Neuron (in vitro differentiated cells): ENCODE data around the gene SLX4IP.

Experiments used
- H2AFZ ChIP-seq: one replicate; pipeline ENCODE4 v1.6.1; 2013; ENCODE audit warnings: low read depth, mild to moderate bottlenecking, inconsistent platforms, low read length, moderate library complexity
- H3K27me3 ChIP-seq: one replicate; pipeline ENCODE4 v1.6.1; 2013; ENCODE audit warnings: low read length; ENCODE audit not compliant: insufficient read depth
- H3K36me3 ChIP-seq: one replicate; pipeline ENCODE4 v1.6.1; 2013; ENCODE audit warnings: low read length; ENCODE audit not compliant: insufficient read depth
- H3K4me1 ChIP-seq: one replicate; pipeline ENCODE4 v1.6.1; 2013; ENCODE audit warnings: low read length; ENCODE audit not compliant: insufficient read depth
- H3K4me3 ChIP-seq: 2 replicates; pipeline ENCODE4 v1.5.1; 2013; ENCODE audit warnings: mild to moderate bottlenecking, low read length, moderate library complexity
- H3K9me3 ChIP-seq: one replicate; pipeline ENCODE4 v1.6.1; 2013; ENCODE audit warnings: low read length

The SLX4IP gene

DNA sequence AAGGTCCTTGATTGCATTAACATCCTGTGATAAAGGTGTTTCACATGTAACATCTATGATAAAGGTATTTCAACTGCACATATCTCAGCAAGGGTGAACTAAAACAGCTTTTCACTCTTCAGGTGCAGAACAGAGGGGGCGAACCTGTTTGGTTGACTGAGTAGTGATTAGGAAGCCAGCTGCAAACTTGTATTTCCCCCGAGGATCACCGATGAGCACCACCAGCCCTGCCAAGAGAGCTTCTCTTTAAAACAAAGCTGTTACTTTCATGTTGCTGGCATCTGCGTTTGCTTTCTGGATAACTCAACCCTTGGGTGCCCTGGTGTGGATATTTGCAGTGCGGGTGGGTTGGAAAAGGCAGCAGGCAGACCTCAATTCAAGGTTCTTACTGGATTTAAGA, 199.1 kb downstream of the SLX4IP start:
- H3K4me1 ChIP-seq: peaks cover 60% of the 10 kb centered on the region
- no peak overlapping the region for H3K4me3 ChIP-seq
- no peak overlapping the region for H2AFZ ChIP-seq
- no peaks in the 10 kb centered on the region for H3K27me3 ChIP-seq
- peaks cover 27% of the 10 kb centered on the region for H3K36me3 ChIP-seq
- H3K9me3 ChIP-seq: no peaks in the 10 kb centered on the region

DNA sequence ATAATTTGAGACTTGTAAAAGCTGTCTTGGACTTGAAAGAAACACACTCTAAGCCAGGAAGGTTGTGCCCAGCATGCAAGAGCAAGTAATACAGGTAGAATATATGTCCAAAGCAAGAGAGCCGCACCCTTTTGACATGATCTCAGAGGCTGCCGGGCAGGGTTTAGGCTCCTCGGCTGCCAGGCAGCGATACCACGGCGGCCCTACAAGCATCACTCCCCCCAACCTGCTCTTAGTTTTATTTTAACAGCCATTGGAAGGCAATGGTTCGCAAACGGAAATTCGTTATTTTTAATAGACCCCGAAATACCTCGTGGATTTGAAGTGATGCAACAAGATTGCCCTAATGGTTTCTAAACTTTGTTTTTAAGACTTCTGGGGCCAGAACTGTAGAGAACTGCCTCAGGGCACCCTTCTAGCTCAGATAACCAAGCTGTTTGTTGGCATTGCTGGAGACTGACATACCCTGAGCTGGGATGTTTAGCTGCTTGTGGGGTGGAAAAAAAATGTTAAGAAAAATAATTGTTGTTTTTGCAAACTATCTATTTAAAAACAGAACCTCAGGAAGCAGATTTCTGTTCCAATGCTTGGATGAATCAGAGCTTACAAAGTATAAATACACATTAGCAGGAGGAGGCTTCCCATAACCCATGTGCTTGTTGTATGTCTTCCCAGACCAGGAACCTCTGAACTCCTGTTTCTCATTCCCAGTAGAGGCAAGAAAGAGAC, 199.7 kb downstream of the SLX4IP start:
- Histone ChIP-seq H2AFZ (no peak overlapping the region), H3K27me3 (no peaks in the 10 kb centered on the region), H3K4me3 (no peak overlapping the region), H3K4me1 (peaks cover 56% of the 10 kb centered on the region), H3K36me3 (peaks cover 33% of the 10 kb centered on the region), H3K9me3 (no peaks in the 10 kb centered on the region)

DNA sequence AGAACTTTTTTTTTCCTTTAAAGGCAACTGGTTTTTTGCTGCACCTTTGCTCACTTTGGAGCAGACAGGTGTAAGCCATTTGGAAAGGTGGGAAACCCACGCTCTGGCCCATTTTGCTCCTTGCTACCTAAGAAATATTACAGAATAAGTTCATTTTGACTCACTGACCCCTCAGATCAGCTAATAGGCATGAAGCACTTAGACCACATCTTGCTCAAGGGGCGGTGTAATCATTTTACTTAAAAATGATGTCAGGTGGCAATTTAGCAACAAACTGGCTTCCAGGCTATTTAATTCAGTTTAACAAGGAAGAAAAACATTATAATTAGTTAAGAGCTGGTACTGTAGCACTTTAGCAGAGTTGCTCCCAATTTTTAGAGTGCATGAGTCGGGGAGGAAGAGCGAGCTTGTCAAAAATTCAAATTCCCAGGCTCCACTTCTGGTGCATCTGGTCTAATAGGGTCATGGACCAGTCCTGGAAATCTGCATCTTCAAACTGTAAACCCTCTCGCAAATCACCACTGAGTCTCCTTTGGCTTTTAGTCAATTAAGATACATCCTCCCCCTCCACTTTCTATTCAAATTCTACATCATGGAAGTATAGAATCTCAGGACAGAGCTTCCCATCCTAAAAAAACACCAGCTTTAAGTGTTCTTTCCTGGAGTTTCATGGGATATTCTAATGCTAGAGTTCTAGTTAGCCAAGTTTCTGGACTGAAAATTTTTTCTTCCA, 200.5 kb downstream of the SLX4IP start:
- H3K4me3 ChIP-seq: no peak overlapping the region
- no peaks in the 10 kb centered on the region for H3K9me3 ChIP-seq
- no peaks in the 10 kb centered on the region for H3K27me3 ChIP-seq
- H2AFZ ChIP-seq: no peak overlapping the region
- H3K36me3 ChIP-seq: peaks cover 41% of the 10 kb centered on the region
- peaks cover 51% of the 10 kb centered on the region for H3K4me1 ChIP-seq

DNA sequence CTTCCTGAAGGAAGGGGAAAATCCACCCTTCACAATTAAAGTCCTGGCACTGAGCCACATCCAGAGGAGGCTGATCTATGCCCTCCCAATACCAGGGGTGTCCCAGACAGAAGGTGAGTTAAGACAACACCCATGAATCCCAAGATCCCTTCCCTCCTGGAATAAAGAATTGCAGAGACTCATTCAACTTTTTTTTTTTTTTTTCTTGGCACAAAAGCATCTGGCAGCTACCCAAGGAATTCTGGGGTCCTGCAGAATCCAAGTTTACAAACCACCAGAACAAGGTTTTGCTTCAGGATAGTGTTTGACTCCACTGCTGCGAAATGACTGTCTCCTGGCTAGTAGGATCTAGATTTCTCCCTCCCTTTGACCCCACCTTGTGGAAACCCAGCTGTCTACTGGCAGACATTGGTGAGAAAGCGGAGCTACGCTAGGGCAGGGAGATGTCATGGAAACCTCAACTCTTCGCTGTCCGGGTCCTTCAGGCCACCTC, 201.3 kb downstream of the SLX4IP start:
- Histone ChIP-seq H3K9me3 (no peaks in the 10 kb centered on the region), H3K4me3 (no peak overlapping the region), H3K27me3 (no peaks in the 10 kb centered on the region), H3K4me1 (peaks cover 47% of the 10 kb centered on the region), H3K36me3 (peaks cover 47% of the 10 kb centered on the region), H2AFZ (no peak overlapping the region)

DNA sequence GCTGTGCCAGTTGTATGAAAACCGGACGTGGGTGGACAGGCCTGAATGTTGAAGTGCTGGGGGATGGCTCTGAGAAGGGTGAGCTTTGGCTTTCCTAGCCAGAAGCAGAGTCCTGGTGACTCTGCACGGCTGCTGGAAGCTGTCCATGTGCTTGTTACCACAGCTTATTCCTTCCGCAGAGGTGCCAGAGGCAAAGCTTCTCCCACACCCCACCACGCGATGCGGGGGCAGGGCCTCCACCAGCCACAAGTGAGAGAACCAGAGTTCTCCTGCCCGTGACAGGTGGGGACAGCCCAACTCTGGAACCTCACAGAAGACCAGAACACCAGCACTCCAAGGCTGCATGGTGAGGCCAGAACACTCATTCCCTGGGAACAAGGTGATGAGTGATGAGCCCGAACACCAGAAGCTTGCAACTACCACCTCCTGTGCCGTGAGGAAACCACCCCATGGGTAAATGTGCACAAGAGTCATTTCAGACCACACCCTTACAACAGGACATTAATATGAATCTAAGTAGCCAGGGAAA, 202.0 kb downstream of the SLX4IP start:
- Histone ChIP-seq H2AFZ (no peak overlapping the region), H3K36me3 (peaks cover 55% of the 10 kb centered on the region), H3K27me3 (no peaks in the 10 kb centered on the region), H3K9me3 (no peaks in the 10 kb centered on the region), H3K4me3 (no peak overlapping the region), H3K4me1 (peaks cover 48% of the 10 kb centered on the region)

DNA sequence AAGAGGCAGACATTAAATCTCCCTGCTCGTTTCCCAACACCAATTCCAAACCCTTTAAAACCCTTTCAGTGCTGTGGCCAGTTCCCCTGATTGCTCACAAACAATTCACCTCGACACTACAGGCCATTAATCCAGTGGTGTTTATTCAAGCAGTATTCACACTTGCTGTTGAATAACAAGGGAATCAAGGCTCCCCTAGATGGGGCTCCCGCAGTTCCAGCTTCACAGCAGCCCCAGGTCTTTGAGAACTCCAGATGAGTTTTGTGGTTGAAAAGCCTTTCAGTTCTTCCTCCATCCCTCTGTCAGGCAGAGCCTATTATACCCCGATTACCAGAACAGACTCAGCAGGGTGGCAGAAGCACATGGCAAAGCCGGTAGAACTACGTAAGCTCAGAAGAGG, 202.5 kb downstream of the SLX4IP start:
- Histone ChIP-seq H3K4me3 (no peak overlapping the region), H3K4me1 (peaks cover 46% of the 10 kb centered on the region), H3K36me3 (peaks cover 59% of the 10 kb centered on the region), H3K27me3 (no peaks in the 10 kb centered on the region), H3K9me3 (no peaks in the 10 kb centered on the region), H2AFZ (no peak overlapping the region)

DNA sequence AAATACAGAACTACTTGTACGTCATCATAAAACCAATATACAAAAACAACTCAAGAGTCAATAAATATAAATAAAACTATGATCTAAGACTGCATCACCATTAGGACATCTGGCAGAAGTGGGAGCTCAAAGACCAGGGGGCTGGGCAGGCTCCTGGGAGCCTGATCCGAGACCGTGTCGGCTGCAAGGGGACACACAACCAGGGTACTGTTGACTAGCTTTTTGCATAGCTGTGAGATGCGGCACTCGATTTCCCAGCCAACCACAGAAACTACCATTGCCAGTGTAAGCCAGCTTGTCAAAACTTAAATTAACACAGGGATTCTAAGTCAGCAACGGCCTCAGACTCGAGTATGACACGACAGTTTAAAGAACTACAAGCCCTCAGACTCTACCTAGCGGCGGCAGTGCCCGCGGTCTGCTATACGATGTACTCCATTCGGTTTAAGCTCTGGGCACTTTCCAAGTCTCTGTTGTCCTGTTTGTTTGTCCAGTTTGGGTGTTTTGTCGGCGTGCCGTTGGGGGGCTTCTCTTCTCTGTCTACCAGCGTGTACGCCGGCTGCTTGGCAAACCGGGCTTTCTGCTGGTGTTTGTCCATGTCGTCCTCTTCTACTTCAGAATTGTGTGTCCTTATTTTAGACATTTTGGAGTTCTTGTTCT, 204.1 kb downstream of the SLX4IP start:
- H3K4me1 ChIP-seq: peaks cover 31% of the 10 kb centered on the region
- H3K9me3 ChIP-seq: no peaks in the 10 kb centered on the region
- no peaks in the 10 kb centered on the region for H3K27me3 ChIP-seq
- no peak overlapping the region for H2AFZ ChIP-seq
- H3K36me3 ChIP-seq: peaks cover 75% of the 10 kb centered on the region
- no peak overlapping the region for H3K4me3 ChIP-seq

DNA sequence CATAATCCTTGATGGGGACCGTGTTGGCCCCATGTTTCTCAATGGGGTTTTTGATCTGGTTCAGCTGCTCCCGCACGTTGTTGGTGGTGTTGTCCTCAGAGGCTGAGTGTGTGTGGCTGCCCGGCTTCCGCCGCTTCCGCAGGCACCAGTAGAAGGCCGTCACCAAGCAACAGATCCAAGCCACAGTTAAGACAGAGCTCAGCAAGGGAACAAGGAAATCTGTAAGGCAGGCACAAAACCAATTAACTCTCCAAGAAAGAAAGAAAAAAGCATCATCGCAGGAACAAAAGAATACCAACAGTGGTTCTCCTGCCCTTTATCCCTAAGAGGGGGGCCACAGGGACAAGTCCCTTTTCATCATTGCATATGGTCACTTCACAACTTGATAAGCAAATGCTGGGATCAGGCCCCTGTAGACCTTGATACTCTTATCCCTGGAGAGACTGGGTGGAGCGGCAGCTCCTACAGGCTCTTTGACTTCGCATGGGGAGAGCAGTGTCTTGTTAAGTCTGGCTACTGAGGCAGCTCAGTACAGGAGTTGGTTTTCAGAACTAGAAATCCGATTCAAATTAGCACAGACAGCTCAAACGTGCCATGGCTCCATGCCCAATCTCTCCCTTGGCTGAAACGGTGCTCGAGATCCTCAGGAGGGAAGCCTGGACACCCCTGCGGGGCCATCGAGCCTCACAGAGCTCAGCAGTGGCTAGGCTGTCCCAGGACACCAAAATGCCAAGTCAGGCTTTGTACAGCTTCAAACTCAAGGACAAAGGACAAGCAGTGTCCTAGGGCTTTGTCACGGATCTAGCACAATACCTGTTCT, 204.8 kb downstream of the SLX4IP start:
- peaks cover 31% of the 10 kb centered on the region for H3K4me1 ChIP-seq
- no peak overlapping the region for H2AFZ ChIP-seq
- H3K4me3 ChIP-seq: no peak overlapping the region
- H3K9me3 ChIP-seq: no peaks in the 10 kb centered on the region
- H3K27me3 ChIP-seq: no peaks in the 10 kb centered on the region
- peaks cover 83% of the 10 kb centered on the region for H3K36me3 ChIP-seq

DNA sequence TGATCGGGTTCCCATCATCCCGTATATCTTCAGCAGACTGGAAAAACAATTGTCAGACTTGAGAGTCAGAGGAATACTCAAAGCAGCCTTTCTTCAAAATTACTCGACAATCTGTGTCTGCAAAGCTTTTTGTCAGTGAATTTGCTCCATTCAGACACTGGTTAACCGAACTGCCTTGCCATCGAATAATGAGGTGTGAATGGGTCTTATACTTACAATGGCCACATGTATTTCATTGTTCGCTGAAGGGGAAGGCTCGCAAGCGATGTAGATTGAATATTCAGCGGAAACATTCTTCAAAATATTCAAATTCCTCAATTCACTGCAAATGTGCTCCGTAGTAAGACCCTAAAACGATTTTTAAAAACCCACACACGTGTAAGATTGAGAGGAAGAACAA, 205.8 kb downstream of the SLX4IP start:
- H3K4me1 ChIP-seq: peaks cover 31% of the 10 kb centered on the region
- no peak overlapping the region for H2AFZ ChIP-seq
- H3K27me3 ChIP-seq: no peaks in the 10 kb centered on the region
- no peaks in the 10 kb centered on the region for H3K9me3 ChIP-seq
- peaks cover 92% of the 10 kb centered on the region for H3K36me3 ChIP-seq
- H3K4me3 ChIP-seq: no peak overlapping the region

DNA sequence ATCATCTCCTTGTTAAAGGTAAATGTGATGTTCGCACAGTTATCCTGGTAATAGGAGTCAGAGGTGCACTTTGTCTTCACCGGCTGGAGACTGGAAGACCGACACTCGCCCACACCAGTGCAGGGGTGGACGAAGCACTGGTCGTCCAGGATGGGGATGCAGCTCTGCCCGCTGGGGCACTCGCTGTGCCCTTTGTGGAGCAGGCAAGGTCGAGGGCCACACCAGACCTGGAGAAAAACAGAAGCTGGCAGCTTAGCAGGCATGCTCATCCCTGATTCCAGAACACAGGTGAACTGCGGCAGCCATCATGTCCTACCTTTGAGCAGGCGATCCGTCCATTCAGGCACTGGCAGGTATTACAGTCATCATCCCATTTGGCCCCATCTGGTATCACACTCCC, 206.4 kb downstream of the SLX4IP start:
- Histone ChIP-seq H3K27me3 (no peaks in the 10 kb centered on the region), H3K9me3 (no peaks in the 10 kb centered on the region), H3K36me3 (peaks cover 93% of the 10 kb centered on the region), H3K4me1 (peaks cover 31% of the 10 kb centered on the region), H2AFZ (no peak overlapping the region), H3K4me3 (no peak overlapping the region)

DNA sequence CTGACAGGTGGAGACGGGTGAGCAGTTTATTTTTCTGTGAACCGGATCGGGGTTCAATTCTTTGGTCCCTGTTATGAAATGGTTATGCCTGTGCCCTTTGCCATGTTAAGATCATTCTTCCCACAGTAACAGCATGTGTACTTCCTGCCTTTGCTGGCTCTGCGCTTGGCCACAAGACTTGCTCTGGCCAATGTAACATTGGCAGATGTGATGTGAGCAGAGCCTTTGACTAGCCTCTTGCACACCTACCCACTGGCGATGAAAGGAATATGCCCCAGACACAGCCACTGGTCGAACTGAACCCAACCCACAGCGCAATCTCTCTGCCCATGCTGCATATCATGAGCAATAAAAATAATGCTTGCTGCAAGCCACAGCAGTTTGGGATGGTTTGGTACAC, 206.8 kb downstream of the SLX4IP start:
- peaks cover 94% of the 10 kb centered on the region for H3K36me3 ChIP-seq
- no peaks in the 10 kb centered on the region for H3K27me3 ChIP-seq
- no peak overlapping the region for H2AFZ ChIP-seq

DNA sequence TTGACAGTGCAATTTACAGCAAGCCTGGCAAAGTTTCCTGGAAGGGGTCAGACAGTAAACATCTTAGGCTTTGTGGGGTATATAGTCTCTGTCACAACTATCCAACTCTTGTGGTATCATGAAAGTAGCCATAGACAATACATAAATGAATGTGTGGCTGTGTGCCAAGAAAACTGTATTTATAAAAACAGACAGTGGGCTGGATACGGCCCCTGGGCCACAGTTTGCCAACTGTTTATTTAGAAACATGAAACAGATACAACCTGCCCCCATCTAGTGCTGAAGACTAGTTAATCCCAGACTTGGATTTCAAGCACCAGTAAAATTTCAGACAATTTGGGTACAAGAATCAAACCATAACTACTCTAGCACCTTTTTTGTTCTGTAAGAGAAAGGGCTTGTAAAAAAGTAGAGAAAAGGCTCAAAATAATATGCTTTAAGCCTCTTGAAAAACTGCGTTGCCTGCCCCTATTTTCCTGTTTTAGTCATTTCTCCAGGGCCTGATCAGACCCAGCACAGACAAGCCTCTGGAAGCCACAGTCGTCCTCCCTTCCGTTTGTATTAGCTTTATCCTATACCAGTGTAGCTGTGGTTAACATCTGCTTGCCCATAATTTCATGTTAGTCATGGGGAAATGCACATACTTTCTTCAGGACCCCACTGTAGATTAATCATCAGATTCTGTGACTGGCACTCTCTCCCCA, 207.9 kb downstream of the SLX4IP start:
- H3K36me3 ChIP-seq: peaks cover 96% of the 10 kb centered on the region
- no peaks in the 10 kb centered on the region for H3K9me3 ChIP-seq
- peaks cover 25% of the 10 kb centered on the region for H3K4me1 ChIP-seq
- no peak overlapping the region for H2AFZ ChIP-seq
- H3K4me3 ChIP-seq: no peak overlapping the region
- H3K27me3 ChIP-seq: no peaks in the 10 kb centered on the region

More for the DNA sequence above, 206.8 kb downstream of the SLX4IP start:
- Histone ChIP-seq H3K4me1 (peaks cover 31% of the 10 kb centered on the region), H3K9me3 (no peaks in the 10 kb centered on the region), H3K4me3 (no peak overlapping the region)
